Measurements from ENCODE around the gene PNPLA5. TPM values are rescaled to one million over a fixed set of nuclear protein-coding genes. Genes with fewer than 3 reads are reported as not detected.

PNPLA5 gene
- total and polyA plus RNA-seq, 2 donors (not counting 1 experiment from before 2014, with no cell fraction given) = 0.33 TPM; not detected in 1

DNA sequence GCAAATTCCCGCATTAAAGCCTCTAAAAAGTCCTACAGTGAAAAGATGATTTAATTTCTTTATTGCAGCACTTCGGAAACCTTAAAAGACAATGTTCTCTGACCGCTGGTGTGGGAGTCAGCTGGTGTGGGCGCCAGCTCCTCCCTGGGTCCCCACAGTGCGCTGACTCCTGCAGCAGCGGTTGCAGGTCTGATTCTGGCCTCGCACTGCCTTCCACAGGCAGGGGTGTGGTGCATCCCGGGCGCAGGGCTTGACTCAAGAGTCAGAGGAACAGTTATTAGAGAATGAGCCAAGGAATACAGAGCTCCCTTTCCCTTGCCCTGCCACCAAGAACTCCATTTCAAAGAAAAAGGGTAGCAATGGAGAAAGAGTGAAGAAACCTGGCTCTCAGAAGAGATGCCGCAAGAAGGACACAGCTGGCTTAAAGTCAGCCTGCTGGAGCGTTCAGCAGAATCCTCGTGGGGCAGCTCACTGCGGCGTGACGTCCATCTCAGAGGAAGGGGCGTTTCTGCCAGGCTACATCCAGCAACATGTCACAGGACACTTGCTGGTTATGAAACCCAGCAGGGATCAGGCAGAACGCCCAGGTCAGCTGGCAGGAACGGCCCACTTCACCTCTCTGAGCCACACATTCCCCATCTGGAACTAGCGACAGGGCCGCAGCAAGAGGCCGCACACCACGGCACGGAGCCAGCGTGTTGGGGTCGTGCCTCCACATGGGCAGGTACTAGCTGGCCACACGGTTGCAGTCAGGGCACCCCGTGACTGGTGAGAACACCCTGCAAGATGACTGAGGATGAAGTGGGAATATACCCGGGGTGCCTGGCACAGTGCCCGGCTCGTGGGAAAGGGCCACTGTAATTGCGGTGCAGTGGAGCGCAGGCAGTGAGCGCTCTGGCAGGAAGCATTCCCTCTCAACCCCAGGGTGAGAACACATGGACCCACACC, 61.6 kb downstream of the PNPLA5 start:
- H3K9ac ChIP-seq (ENCODE audit: insufficient read depth, low read length) = peak overlapping the region; percentile 20
- peak; percentile 27 to 95 for DNase-seq (ENCODE audit: low read depth in 2 of 2)
- H3K4me3 ChIP-seq (replicated peaks in 1 of 4; ENCODE audit: control extremely low read depth in 1 of 4, insufficient read depth in 1 of 4, low read depth in 3 of 4, low read length in 4 of 4) = no peak overlapping the region
- peak overlapping the region; percentile 46 for H3K27ac ChIP-seq (ENCODE audit: insufficient read depth, low read length)
- peaks cover 23% of the 10 kb centered on the region for H3K4me1 ChIP-seq (ENCODE audit: control insufficient read depth, extremely low read depth, insufficient read depth, low read length)
- H3K27me3 ChIP-seq (ENCODE audit: control insufficient read depth, insufficient read depth, low read length) = no peaks in the 10 kb centered on the region
- H4K20me1 ChIP-seq (ENCODE audit: control insufficient read depth, extremely low read depth, insufficient read depth, low read length) = no peaks in the 10 kb centered on the region
- H3K4me2 ChIP-seq (ENCODE audit: extremely low read depth, insufficient read depth, low read length) = peak overlapping the region; percentile 37
- peak overlapping the region; percentile 23 for H2AFZ ChIP-seq (ENCODE audit: low read length)
- H3K9me3 ChIP-seq (ENCODE audit: control insufficient read depth, insufficient read depth, low read depth, low read length) = no peaks in the 10 kb centered on the region
- H3K36me3 ChIP-seq (ENCODE audit: control insufficient read depth, insufficient read depth, low read length) = no peaks in the 10 kb centered on the region
- no peaks in the 10 kb centered on the region for H3K79me2 ChIP-seq (ENCODE audit: control insufficient read depth, insufficient read depth, low read length)
- TF ChIP-seq, protein P1, sequence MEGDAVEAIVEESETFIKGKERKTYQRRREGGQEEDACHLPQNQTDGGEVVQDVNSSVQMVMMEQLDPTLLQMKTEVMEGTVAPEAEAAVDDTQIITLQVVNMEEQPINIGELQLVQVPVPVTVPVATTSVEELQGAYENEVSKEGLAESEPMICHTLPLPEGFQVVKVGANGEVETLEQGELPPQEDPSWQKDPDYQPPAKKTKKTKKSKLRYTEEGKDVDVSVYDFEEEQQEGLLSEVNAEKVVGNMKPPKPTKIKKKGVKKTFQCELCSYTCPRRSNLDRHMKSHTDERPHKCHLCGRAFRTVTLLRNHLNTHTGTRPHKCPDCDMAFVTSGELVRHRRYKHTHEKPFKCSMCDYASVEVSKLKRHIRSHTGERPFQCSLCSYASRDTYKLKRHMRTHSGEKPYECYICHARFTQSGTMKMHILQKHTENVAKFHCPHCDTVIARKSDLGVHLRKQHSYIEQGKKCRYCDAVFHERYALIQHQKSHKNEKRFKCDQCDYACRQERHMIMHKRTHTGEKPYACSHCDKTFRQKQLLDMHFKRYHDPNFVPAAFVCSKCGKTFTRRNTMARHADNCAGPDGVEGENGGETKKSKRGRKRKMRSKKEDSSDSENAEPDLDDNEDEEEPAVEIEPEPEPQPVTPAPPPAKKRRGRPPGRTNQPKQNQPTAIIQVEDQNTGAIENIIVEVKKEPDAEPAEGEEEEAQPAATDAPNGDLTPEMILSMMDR (conservative IDR thresholded peaks at IDR 0.05 in 1 of 2, IDR thresholded peaks at IDR 0.05 in 1 of 2; ENCODE audit: low read depth in 1 of 2, low read length in 2 of 2) = no peak
- TF ChIP-seq EZH2 (IDR thresholded peaks at IDR 0.05; ENCODE audit: low read length, missing control alignments) = no peak

Other genes with a start within 250 kb of the PNPLA5 start
- 1.5 and 2.3 TPM in 2 replicates for gene EFCAB6, start 79.7 kb downstream of the PNPLA5 start, total RNA-seq
- gene EFCAB6, start 79.7 kb downstream of the PNPLA5 start, polyA plus RNA-seq = 0.38 and 1.0 TPM in 2 replicates
- under 0.01 and 0.50 TPM in 2 replicates for gene SULT4A1, start 29.5 kb downstream of the PNPLA5 start, total RNA-seq
- 0.09 and 0.16 TPM in 2 replicates for gene SULT4A1, start 29.5 kb downstream of the PNPLA5 start, polyA plus RNA-seq
- gene PNPLA3, start 31.8 kb upstream of the PNPLA5 start, total RNA-seq = 3.6 and 12.6 TPM in 2 replicates
- 4.6 and 6.8 TPM in 2 replicates for gene PNPLA3, start 31.8 kb upstream of the PNPLA5 start, polyA plus RNA-seq
- gene SAMM50, start 63.4 kb upstream of the PNPLA5 start, total RNA-seq = 32.9 TPM in 2 replicates
- 45.7 and 63.6 TPM in 2 replicates for gene SAMM50, start 63.4 kb upstream of the PNPLA5 start, polyA plus RNA-seq
- 8.5 and 12.1 TPM in 2 replicates for gene PARVB, start 132.3 kb upstream of the PNPLA5 start, total RNA-seq
- 47.3 and 55.2 TPM in 2 replicates for gene PARVB, start 132.3 kb upstream of the PNPLA5 start, polyA plus RNA-seq

Measured in fibroblast of lung (primary cell).